GM12878 (cell line): ENCODE results near the gene MYBPC1. TPM values are rescaled to one million over a fixed set of nuclear protein-coding genes. Genes with fewer than 3 reads are reported as not detected.

Experiments used
- ATAC-seq: fragments of 200-7000 bp; cut with Tn5 transposase; 3 replicates; pipeline ENCODE4 v1.9.1; 2020; ENCODE audit warnings: mild to moderate bottlenecking, moderate library complexity
- BruUV-seq: library from RNA; stranded (reverse); fragments of 400-500 nt; replicated peaks from 2 replicates; lab custom pipeline; 2021; lab: Mats Ljungman, UMichigan
- CTCF ChIA-PET: fragments of 300-600 bp; sonication (Branson Sonifier 250); formaldehyde crosslinking; extraction: SDS; loops from one replicate; lab custom pipeline; 2021; ENCODE audit warnings: inconsistent platforms; lab: Yijun Ruan, JAX
- POLR2A ChIA-PET: fragments of 350-600 bp; formaldehyde crosslinking; extraction: SDS; loops from one replicate; lab custom pipeline; 2021; ENCODE audit warnings: inconsistent platforms; lab: Charles Lee
- RAD21 ChIA-PET: fragments of 300-600 bp; sonication (Branson Sonifier 250); formaldehyde crosslinking; loops from one replicate; lab custom pipeline; 2023; ENCODE audit warnings: antibody characterized with exemption; ENCODE audit not compliant: unreplicated experiment; lab: Charles Lee
- SMC1A ChIA-PET: fragments of 300-600 bp; sonication (Branson Sonifier 250); formaldehyde crosslinking; loops from one replicate; lab custom pipeline; 2023; ENCODE audit not compliant: unreplicated experiment, uncharacterized antibody; lab: Charles Lee
- DNase-seq: peaks from one replicate; pipeline ENCODE4 v3.0.0-alpha.2; 2011; ENCODE audit warnings: low read depth, low spot score
- FAIRE-seq: peaks from 3 replicates; lab custom pipeline; 2011; peaks lifted over from hg19 to GRCh38; lab: Jason Lieb, UNC
- H2AFZ ChIP-seq: 2 replicates; pipeline ENCODE4 v1.6.0; 2011; ENCODE audit warnings: low read depth, low read length, control low read depth; ENCODE audit not compliant: control insufficient read depth
- H3K27ac ChIP-seq: 2 replicates; pipeline ENCODE4 v1.5.1; 2011; ENCODE audit warnings: control low read depth; ENCODE audit not compliant: control insufficient read depth, insufficient read depth
- H3K27me3 ChIP-seq, 2 experiments: replicated peaks in 1 of 2; 2 replicates each; pipeline versions ENCODE4 v1.6.0 to v1.6.1; 2011; ENCODE audit warnings: low read length in 1 of 2; ENCODE audit not compliant: control insufficient read depth in 2 of 2, insufficient read depth in 2 of 2
- H3K36me3 ChIP-seq, 2 experiments: 2 replicates each; pipeline ENCODE4 v1.5.1; 2011; ENCODE audit warnings: low read length in 1 of 2; ENCODE audit not compliant: control insufficient read depth in 2 of 2, insufficient read depth in 2 of 2
- H3K4me1 ChIP-seq: 2 replicates; pipeline ENCODE4 v1.6.1; 2011; ENCODE audit warnings: mild to moderate bottlenecking, low read length, moderate library complexity, mixed read lengths; ENCODE audit not compliant: control insufficient read depth, insufficient read depth
- H3K4me2 ChIP-seq: 2 replicates; pipeline ENCODE4 v1.6.0; 2011; ENCODE audit warnings: control low read depth; ENCODE audit not compliant: control insufficient read depth, insufficient read depth
- H3K4me3 ChIP-seq: fragments of 200-600 bp; sonication (generic); 2 replicates; pipeline ENCODE4 v1.5.1; 2016
- H3K79me2 ChIP-seq: 2 replicates; pipeline ENCODE4 v1.6.0; 2011; ENCODE audit warnings: low read length; ENCODE audit not compliant: control insufficient read depth, insufficient read depth
- H3K9ac ChIP-seq: 2 replicates; pipeline ENCODE4 v1.8.0; 2011; ENCODE audit warnings: low read length, control low read depth, mixed read lengths; ENCODE audit not compliant: control insufficient read depth, insufficient read depth
- H3K9me3 ChIP-seq: replicated peaks from 3 replicates; pipeline ENCODE4 v1.5.1; 2011; ENCODE audit warnings: mild to moderate bottlenecking, low read length; ENCODE audit not compliant: control insufficient read depth, insufficient read depth
- H4K20me1 ChIP-seq: 2 replicates; pipeline ENCODE4 v1.6.0; 2011; ENCODE audit not compliant: control insufficient read depth, insufficient read depth
- ELK1 ChIP-seq: IDR thresholded peaks from 2 replicates; pipeline ENCODE4 v1.6.1; 2012; ENCODE audit warnings: low read depth, low read length, improper control_type of control experiment
- HDAC6 ChIP-seq: fragments of 200-600 bp; sonication (generic); IDR thresholded peaks from one replicate; pipeline ENCODE4 v1.8.0; 2017; ENCODE audit warnings: antibody characterized with exemption; ENCODE audit not compliant: unreplicated experiment
- HDGF ChIP-seq: fragments of 450-650 bp; IDR thresholded peaks from 2 replicates; pipeline ENCODE4 v1.6.1; 2016; ENCODE audit warnings: antibody characterized with exemption
- MLLT1 ChIP-seq: fragments of 450-650 bp; IDR thresholded peaks from 2 replicates; pipeline ENCODE4 v1.6.1; 2016; ENCODE audit warnings: mild to moderate bottlenecking
- NFIC ChIP-seq: IDR thresholded peaks from 2 replicates; pipeline ENCODE4 v1.6.1; 2012; ENCODE audit warnings: low read depth, mild to moderate bottlenecking, inconsistent platforms, low read length, moderate library complexity
- NR2C2 ChIP-seq: IDR thresholded peaks from 2 replicates; pipeline ENCODE4 v1.6.1; 2011; ENCODE audit warnings: borderline replicate concordance, low read depth; ENCODE audit not compliant: control insufficient read depth, insufficient read length
- in situ Hi-C: fragments of 300-500 bp; cut with MboI; formaldehyde crosslinking; loops from 9 replicates; pipeline ENCODE4 v1.14.3; 2018; ENCODE audit warnings: mixed read lengths
- intact Hi-C: fragments of 100-400 bp; cut with micrococcal nuclease; formaldehyde crosslinking; loops from one replicate; pipeline ENCODE4 v1.14.2; 2022; ENCODE audit not compliant: unreplicated experiment
- polyA plus RNA-seq, 11 experiments: library from polyadenylated mRNA; depleted of rRNA in 4 of 11; unstranded in 6 of 11; stranded (reverse) in 5 of 11; fragments of >200 nt; fragmentation: Nextera tagmentation in 4 of 11; fragmentation: Illumina TruSeq in 1 of 11; extraction: Ambion mirVana in 4 of 11; extraction: Trizol in 1 of 11; gene quantifications; 1 replicate in 1 of 11; 2 replicates in 10 of 11; pipeline versions ENCODE4 v1.2.1 to v1.2.3, GENCODE V29; 2011 to 2016; ENCODE audit warnings: inconsistent platforms in 2 of 11, missing spikeins in 2 of 11, low read depth in 1 of 11
- total RNA-seq, 4 experiments: library from RNA; depleted of rRNA in 3 of 4; stranded (reverse); fragments of >200 nt in 3 of 4; fragmentation: Illumina TruSeq in 1 of 4; extraction: Trizol in 1 of 4; gene quantifications; 2 replicates each; pipeline versions ENCODE4 v1.2.1 to v1.2.3, GENCODE V29; 2013 to 2021
- TF ChIP-seq, protein P1 (sequence below): fragments of 450-650 bp; IDR thresholded peaks from 2 replicates; pipeline ENCODE4 v1.6.1; 2017; ENCODE audit warnings: antibody characterized with exemption, mild to moderate bottlenecking, moderate library complexity
- TF ChIP-seq, protein P2 (sequence below): fragments of 450-650 bp; formaldehyde crosslinking; IDR thresholded peaks from 2 replicates; pipeline ENCODE4 v1.4.0; 2020; ENCODE audit warnings: mild to moderate bottlenecking, moderate library complexity
- TF ChIP-seq, protein P3 (sequence below): fragments of 450-650 bp; formaldehyde crosslinking; IDR thresholded peaks from 2 replicates; pipeline ENCODE4 v1.5.0; 2022; ENCODE audit warnings: mild to moderate bottlenecking, missing genetic modification characterization

Gene MYBPC1
- total and polyA plus RNA-seq, 10 of the 15 experiments (the other 5 are each of a cell fraction or from before 2014, with no cell fraction given): not detected

- TF ChIP-seq, protein P1, sequence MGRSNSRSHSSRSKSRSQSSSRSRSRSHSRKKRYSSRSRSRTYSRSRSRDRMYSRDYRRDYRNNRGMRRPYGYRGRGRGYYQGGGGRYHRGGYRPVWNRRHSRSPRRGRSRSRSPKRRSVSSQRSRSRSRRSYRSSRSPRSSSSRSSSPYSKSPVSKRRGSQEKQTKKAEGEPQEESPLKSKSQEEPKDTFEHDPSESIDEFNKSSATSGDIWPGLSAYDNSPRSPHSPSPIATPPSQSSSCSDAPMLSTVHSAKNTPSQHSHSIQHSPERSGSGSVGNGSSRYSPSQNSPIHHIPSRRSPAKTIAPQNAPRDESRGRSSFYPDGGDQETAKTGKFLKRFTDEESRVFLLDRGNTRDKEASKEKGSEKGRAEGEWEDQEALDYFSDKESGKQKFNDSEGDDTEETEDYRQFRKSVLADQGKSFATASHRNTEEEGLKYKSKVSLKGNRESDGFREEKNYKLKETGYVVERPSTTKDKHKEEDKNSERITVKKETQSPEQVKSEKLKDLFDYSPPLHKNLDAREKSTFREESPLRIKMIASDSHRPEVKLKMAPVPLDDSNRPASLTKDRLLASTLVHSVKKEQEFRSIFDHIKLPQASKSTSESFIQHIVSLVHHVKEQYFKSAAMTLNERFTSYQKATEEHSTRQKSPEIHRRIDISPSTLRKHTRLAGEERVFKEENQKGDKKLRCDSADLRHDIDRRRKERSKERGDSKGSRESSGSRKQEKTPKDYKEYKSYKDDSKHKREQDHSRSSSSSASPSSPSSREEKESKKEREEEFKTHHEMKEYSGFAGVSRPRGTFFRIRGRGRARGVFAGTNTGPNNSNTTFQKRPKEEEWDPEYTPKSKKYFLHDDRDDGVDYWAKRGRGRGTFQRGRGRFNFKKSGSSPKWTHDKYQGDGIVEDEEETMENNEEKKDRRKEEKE: no peak
- TF ChIP-seq ELK1: no peak
Observed at GRCh38 chr12:101727098-101727497, 132.3 kb downstream of the MYBPC1 start (continued).

GRCh38 chr12:101729842-101730241, 135.1 kb downstream of the MYBPC1 start:
- ChIA-PET CTCF (no interaction called here), POLR2A (no interaction called here), SMC1A (no interaction called here), RAD21 (no interaction called here)
- DNase-seq: no peak
- no TSS peak for BruUV-seq
- in situ Hi-C loops (no loop called here), intact Hi-C loops (no loop called here)
- no peaks in the 10 kb centered on the region for H3K79me2 ChIP-seq
- no peaks in the 10 kb centered on the region for H3K4me1 ChIP-seq
- H4K20me1 ChIP-seq: no peaks in the 10 kb centered on the region
- no peak overlapping the region for H3K4me3 ChIP-seq
- no peaks in the 10 kb centered on the region for H3K36me3 ChIP-seq
- ATAC-seq: no peak
- no peaks in the 10 kb centered on the region for H3K9me3 ChIP-seq
- no peak overlapping the region for H3K4me2 ChIP-seq
- H2AFZ ChIP-seq: no peak overlapping the region
- no peaks in the 10 kb centered on the region for H3K27me3 ChIP-seq
- no peak for FAIRE-seq
- no peak overlapping the region for H3K9ac ChIP-seq
- no peak overlapping the region for H3K27ac ChIP-seq
- TF ChIP-seq MLLT1 (no peak), HDAC6 (no peak), NFIC (no peak), HDGF (no peak), NR2C2 (no peak)
- TF ChIP-seq, protein P2, sequence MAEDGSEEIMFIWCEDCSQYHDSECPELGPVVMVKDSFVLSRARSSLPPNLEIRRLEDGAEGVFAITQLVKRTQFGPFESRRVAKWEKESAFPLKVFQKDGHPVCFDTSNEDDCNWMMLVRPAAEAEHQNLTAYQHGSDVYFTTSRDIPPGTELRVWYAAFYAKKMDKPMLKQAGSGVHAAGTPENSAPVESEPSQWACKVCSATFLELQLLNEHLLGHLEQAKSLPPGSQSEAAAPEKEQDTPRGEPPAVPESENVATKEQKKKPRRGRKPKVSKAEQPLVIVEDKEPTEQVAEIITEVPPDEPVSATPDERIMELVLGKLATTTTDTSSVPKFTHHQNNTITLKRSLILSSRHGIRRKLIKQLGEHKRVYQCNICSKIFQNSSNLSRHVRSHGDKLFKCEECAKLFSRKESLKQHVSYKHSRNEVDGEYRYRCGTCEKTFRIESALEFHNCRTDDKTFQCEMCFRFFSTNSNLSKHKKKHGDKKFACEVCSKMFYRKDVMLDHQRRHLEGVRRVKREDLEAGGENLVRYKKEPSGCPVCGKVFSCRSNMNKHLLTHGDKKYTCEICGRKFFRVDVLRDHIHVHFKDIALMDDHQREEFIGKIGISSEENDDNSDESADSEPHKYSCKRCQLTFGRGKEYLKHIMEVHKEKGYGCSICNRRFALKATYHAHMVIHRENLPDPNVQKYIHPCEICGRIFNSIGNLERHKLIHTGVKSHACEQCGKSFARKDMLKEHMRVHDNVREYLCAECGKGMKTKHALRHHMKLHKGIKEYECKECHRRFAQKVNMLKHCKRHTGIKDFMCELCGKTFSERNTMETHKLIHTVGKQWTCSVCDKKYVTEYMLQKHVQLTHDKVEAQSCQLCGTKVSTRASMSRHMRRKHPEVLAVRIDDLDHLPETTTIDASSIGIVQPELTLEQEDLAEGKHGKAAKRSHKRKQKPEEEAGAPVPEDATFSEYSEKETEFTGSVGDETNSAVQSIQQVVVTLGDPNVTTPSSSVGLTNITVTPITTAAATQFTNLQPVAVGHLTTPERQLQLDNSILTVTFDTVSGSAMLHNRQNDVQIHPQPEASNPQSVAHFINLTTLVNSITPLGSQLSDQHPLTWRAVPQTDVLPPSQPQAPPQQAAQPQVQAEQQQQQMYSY (CRISPR knock-in tag): no peak
- TF ChIP-seq, protein P3, sequence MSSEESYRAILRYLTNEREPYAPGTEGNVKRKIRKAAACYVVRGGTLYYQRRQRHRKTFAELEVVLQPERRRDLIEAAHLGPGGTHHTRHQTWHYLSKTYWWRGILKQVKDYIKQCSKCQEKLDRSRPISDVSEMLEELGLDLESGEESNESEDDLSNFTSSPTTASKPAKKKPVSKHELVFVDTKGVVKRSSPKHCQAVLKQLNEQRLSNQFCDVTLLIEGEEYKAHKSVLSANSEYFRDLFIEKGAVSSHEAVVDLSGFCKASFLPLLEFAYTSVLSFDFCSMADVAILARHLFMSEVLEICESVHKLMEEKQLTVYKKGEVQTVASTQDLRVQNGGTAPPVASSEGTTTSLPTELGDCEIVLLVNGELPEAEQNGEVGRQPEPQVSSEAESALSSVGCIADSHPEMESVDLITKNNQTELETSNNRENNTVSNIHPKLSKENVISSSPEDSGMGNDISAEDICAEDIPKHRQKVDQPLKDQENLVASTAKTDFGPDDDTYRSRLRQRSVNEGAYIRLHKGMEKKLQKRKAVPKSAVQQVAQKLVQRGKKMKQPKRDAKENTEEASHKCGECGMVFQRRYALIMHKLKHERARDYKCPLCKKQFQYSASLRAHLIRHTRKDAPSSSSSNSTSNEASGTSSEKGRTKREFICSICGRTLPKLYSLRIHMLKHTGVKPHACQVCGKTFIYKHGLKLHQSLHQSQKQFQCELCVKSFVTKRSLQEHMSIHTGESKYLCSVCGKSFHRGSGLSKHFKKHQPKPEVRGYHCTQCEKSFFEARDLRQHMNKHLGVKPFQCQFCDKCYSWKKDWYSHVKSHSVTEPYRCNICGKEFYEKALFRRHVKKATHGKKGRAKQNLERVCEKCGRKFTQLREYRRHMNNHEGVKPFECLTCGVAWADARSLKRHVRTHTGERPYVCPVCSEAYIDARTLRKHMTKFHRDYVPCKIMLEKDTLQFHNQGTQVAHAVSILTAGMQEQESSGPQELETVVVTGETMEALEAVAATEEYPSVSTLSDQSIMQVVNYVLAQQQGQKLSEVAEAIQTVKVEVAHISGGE (CRISPR knock-in tag): no peak
